OCI-LY3 (cell line): ENCODE measurements around the gene PTPRN2.

ENCODE experiments used
- EZH2phosphoT487 ChIP-seq: fragments of 200-600 bp; shearing (Covaris generic); IDR thresholded peaks from 2 replicates; pipeline ENCODE4 v1.6.1; 2018; ENCODE audit warnings: antibody characterized with exemption, mixed run types, low read depth
- TF ChIP-seq, protein P1 (sequence below): fragments of 200-600, 300-600 bp; sonication (generic); IDR thresholded peaks from 2 replicates; pipeline ENCODE4 v1.5.1; 2014; ENCODE audit warnings: antibody characterized with exemption, low read length, low read depth

- TF ChIP-seq, protein P1, sequence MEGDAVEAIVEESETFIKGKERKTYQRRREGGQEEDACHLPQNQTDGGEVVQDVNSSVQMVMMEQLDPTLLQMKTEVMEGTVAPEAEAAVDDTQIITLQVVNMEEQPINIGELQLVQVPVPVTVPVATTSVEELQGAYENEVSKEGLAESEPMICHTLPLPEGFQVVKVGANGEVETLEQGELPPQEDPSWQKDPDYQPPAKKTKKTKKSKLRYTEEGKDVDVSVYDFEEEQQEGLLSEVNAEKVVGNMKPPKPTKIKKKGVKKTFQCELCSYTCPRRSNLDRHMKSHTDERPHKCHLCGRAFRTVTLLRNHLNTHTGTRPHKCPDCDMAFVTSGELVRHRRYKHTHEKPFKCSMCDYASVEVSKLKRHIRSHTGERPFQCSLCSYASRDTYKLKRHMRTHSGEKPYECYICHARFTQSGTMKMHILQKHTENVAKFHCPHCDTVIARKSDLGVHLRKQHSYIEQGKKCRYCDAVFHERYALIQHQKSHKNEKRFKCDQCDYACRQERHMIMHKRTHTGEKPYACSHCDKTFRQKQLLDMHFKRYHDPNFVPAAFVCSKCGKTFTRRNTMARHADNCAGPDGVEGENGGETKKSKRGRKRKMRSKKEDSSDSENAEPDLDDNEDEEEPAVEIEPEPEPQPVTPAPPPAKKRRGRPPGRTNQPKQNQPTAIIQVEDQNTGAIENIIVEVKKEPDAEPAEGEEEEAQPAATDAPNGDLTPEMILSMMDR, result no peak
- TF ChIP-seq EZH2phosphoT487, result no peak
Measured at GRCh38 chr7:157604661-157605381, 982.8 kb downstream of the PTPRN2 start.
